Measurements from ENCODE around the gene OVOL1.

OVOL1 gene

DNA sequence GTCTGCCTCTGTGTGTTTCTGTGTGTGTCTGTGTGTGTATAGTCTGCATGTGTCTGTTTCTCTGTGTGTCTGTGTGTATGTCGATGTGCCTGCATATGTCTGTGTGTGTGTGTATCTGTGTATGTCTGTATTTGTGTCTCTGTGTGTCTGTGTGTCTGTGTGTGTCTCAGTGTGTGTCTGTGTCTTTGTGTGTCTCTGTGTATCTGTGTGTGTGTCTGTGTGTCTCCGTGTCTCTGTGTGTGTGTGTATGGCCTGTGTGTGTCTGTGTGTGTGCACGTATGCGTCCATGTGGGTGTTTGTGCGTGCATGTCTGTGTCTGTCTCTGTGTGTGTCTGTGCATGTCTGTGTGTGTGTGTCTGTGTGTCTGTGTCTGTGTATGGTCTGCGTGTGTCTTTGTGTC is 47.3 kb downstream of the OVOL1 start:
- H3K4me1 Mint-ChIP-seq (ENCODE audit: low read depth), result peaks cover 23% of the 10 kb centered on the region
- H3K27ac Mint-ChIP-seq, result no peak overlapping the region
- H3K4me3 Mint-ChIP-seq, result no peak overlapping the region
- H3K36me3 Mint-ChIP-seq (ENCODE audit: low read depth), result no peaks in the 10 kb centered on the region
- DNase-seq, result no peak
- H3K9me3 Mint-ChIP-seq, result no peaks in the 10 kb centered on the region
- no peaks in the 10 kb centered on the region for H3K27me3 Mint-ChIP-seq

DNA sequence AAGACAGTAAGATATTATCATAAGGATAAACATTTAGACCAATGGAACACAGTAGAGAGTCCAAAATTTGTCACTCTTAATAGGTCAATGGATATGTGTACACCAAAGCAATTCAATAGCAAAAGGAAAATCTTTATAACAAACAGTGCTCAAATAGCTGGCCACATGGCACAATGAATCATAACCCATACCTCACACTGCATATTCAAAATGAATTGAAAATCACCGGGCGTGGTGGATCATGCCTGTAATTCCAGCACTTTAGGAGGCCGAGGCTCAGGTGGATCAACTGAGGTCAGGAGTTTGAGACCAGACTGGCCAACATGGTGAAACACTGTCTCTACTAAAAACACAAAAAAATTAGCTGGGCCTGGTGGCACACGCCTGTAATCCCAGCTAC is 55.3 kb downstream of the OVOL1 start:
- H3K27me3 Mint-ChIP-seq, result no peaks in the 10 kb centered on the region
- H3K36me3 Mint-ChIP-seq (ENCODE audit: low read depth), result no peaks in the 10 kb centered on the region
- H3K4me1 Mint-ChIP-seq (ENCODE audit: low read depth), result no peaks in the 10 kb centered on the region
- no peak overlapping the region for H3K4me3 Mint-ChIP-seq
- no peak overlapping the region for H3K27ac Mint-ChIP-seq
- no peaks in the 10 kb centered on the region for H3K9me3 Mint-ChIP-seq
- DNase-seq, result no peak

DNA sequence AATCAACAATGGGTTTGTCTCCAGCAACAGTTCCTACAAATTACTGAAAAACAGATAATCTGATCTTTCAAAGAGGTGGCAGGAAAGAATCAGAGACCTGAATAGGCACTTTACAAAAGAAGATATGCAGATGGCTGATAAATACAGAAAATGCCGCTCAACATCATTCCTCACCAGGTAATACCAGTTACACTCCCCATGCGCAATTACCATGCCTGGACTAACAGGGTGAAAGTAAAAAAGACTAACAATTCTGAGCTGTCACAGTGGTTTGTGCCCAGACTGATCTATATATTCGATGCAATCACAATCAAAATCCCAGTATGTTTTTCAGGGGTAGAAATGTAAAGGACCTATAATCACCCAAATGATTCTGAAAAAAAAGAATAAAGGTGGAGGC is 56.9 kb downstream of the OVOL1 start:
- DNase-seq, result no peak
- Mint-ChIP-seq H3K36me3 (ENCODE audit: low read depth) (no peaks in the 10 kb centered on the region), H3K9me3 (no peaks in the 10 kb centered on the region), H3K4me1 (ENCODE audit: low read depth) (no peaks in the 10 kb centered on the region), H3K27ac (no peak overlapping the region), H3K4me3 (no peak overlapping the region), H3K27me3 (no peaks in the 10 kb centered on the region)

DNA sequence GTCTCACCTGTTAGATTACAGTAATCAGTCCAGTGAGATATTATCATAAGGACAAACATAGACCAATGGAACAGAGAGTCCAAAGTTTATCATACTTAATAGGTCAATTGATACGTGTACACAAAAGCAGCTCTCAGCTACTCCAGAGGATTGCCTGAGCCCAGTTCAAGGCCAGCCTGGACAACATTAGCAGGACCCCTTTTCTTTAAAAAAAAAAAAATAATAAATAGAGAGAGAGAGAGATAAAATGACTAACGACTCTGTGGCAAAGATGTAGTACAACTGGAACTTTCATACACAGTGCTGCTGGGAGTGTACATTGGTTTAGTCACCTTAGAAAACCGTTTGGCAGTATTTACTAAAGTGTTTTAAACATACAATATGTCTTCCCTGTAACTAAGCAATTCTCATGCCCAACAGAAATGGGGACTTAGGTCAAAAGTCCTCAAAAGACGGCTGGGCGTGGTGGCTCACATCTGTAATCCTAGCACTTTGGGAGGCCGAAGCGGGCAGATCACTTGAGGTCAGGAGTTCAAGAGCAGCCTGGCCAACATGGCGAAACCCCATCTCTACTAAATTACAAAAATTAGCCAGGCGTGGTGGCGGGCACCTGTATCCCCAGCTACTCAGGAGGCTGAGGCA is 57.5 kb downstream of the OVOL1 start:
- no peaks in the 10 kb centered on the region for H3K4me1 Mint-ChIP-seq (ENCODE audit: low read depth)
- H3K27ac Mint-ChIP-seq, result no peak overlapping the region
- no peaks in the 10 kb centered on the region for H3K27me3 Mint-ChIP-seq
- no peak overlapping the region for H3K4me3 Mint-ChIP-seq
- DNase-seq, result no peak
- no peaks in the 10 kb centered on the region for H3K36me3 Mint-ChIP-seq (ENCODE audit: low read depth)
- no peaks in the 10 kb centered on the region for H3K9me3 Mint-ChIP-seq

Data from activated T-cell treated with anti-CD3 and anti-CD28 coated beads, Interleukin-2, amount 50 U/mL, for 24 hours (primary cell).